Stimulated activated CD8-positive, alpha-beta memory T cell treated with anti-CD3 and anti-CD28 coated beads, Interleukin-12 subunit alpha, Interleukin-12 subunit beta, amount 100 ng/mL, for 24 hours (primary cell): ENCODE results near the gene RGMA.

Experiments
- DNase-seq: peaks from one replicate; pipeline ENCODE4 v3.0.0-alpha.2; 2020; ENCODE audit errors: extremely low read depth

RGMA gene

DNA sequence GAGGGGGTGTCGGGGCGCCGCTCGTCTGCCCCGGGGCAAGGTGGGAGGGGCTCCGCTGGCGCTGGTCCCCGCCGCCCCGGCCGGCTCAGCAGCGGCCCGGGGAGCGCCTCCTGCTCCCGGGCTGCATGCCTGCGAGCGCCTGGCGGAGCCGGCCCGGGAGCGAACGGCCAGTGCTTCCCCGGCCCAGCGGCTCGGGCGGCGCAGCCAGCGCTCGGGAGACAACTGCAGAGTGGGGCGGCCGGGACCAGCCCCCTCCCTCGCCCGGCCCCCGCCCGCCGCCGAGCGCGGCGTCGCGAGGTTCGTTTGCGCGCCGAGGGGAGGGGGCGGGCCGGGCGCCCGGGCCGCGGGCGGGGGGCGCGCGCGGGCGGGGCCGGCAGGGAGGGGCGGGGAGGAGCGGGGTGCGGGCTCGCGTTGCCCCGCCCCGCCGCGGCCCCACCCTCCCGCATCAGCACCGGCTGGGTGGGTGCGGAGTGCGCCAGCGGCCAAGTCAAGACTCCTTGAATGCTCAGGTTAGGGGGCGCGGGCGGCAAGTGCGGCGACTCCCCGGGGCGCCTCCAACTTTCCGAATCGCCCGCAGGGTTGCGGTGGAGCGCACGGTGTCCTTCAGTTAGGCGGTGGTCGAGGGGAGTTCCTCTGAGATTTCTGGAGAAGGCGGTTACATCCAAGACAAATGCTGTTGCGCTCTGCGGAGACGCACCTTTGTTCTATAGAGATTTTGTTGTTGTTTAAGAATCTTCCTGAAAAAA is at the start of gene RGMA:
TSS of gene RGMA (minus strand) at position 231 of the 746 bp plus-strand sequence. CDS start 279 bp downstream, outside the sequence.
- no peak for DNase-seq

DNA sequence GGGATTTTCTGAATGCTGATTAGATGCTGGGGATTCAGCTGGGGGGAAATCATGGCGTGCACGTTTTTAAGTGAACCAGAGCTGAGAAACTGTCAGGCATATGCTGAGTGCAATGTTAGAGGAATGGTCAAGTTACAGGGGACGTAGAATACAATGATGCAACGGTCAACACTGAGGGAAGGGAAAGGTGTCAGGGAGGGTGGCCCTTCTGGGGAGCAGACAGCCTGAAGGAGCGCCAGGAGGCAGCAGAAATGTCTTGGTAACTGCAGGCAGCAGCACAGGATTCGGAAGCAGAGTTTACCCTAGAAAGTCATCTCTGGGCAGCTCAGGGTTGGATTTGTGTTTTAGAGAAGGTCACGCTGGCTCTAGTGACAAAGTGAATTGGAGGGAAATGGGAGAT is 47.6 kb upstream of the RGMA start:
- DNase-seq = no peak

- no peak for DNase-seq
These were observed 47.0 kb upstream of the RGMA start for GRCh38 chr15:93135997-93136397.

- DNase-seq = no peak
These were observed 46.4 kb upstream of the RGMA start for GRCh38 chr15:93135459-93135858.

GRCh38 chr15:93131485-93132095 is 42.6 kb upstream of the RGMA start:
- DNase-seq = no peak

DNA sequence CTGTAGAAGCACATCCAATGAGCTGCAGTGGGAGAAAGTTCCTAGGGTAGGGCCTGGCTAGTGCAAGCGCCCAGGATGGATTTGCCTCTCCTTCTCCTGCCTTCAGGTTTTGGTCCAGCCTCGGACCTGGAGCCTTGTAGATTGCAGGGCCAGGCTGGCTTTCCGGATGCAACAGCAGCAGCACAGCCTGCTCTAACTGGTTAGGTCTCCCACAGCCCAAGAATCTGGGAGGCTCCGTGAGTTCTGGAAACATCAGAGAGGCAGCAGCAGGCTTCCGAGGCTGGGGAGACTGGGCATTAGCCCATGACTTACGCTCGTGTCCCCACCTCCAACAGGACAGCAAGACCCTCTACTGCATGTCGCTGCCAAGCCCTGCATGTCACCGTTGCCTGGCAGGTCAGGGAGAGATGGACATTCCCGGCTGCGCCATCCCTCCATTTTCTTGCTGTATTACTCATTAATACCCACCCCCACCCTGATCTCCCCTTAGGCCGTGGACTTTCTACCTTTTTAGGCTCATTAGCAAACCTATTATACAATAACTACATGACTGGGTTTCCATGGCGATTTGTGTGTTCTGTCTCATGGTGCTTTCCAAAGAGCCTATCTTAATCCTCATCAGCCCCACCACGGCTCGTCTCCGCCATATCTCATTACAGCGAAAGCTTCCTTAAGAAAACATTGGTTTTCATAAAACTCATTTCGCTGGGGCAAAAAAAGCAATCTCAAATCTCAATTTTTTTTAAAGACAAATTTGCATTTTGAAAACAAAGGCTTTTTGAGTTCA is 40.9 kb upstream of the RGMA start:
- DNase-seq = no peak

DNA sequence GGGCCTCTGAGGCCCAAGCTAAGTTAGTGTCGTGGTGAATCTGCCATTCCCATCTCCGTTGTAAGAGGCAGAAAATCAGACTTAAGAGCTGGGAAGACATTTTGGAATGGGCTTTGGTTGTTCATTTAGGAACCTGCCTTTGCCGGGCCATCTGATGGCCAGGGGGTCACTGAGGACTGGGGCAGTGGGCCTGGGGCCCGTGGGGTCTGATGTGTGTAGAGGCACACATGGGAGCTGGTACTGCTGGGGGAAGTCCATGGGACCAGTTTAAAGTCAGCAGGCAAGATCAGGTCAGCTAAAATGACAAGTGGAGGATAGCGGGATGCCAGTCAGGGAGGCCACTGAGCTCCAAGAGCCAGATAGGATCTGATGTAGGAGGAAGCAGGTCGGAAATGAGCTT is 38.3 kb upstream of the RGMA start:
- no peak for DNase-seq

GRCh38 chr15:93126599-93126998 is 37.6 kb upstream of the RGMA start:
- DNase-seq = no peak

GRCh38 chr15:93126148-93126547 is 37.1 kb upstream of the RGMA start:
- no peak for DNase-seq

DNA sequence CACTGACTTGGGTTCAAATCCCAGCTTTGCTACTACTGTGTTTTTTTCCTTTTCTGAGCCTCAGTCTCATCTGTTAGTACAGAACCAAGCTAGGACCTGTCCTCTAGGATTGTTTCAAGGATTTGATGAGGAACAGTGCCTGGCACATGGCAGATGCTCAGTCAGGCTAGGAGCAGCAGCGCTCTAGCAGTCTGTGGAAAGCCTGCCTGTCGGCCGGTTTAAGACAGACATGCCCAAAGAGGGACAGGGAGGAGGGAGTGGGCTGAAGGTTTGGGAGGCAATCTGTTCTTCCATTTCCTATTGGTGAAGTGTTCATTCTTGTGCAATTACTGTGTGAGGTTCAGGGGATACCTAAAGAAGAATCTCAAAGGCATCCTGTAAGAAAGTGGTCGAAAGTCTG is 35.1 kb upstream of the RGMA start:
- no peak for DNase-seq

- no peak for DNase-seq
These were observed 33.2 kb upstream of the RGMA start for GRCh38 chr15:93121973-93122910.

- no peak for DNase-seq
These were observed 32.1 kb upstream of the RGMA start for GRCh38 chr15:93121107-93121506.

GRCh38 chr15:93118904-93119303 is 29.9 kb upstream of the RGMA start:
- no peak for DNase-seq

DNA sequence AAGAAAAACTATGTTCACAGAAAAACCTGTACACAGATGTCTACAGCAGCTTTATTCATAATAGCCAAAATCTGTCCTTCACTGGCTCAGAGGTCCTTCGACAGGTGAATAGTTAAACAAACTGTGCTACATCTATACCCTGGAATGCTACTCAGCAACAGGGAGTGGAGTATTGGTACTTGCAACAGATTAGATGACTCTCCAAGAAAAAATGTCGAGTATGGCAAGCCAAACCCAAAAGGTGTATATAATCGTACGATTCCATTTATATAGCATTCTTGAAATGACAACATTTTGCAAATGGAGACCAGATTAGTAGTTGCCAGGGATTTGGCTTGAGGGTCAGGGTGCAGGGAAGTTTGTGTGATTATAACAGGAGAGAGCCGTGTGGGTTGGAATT is 22.4 kb upstream of the RGMA start:
- DNase-seq = no peak

- no peak for DNase-seq
These were observed 21.6 kb upstream of the RGMA start for GRCh38 chr15:93110502-93111040.

- DNase-seq = no peak
These were observed 20.5 kb upstream of the RGMA start for GRCh38 chr15:93109336-93110102.

- DNase-seq = no peak
These were observed 18.6 kb upstream of the RGMA start for GRCh38 chr15:93107646-93108045.

DNA sequence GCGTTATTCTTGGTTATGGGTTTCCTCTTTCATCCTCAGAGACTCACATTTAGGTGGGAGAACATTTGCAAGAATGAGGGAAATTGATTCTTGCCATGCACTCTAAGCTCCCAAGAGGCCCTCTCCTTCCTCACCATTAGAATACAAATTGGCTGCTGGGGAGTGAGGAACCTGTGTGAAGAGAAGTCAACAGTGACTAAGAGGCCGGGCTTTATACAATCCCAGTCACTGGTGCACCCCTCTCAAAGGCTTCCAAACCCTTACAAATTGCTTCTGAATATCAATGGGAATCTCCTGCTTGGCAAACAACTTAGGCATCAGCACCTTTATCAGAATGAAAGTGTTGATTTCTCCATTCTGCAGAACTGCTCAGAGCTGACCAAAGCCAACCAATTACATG is 16.5 kb upstream of the RGMA start:
- no peak for DNase-seq

- DNase-seq = no peak
These were observed 14.8 kb upstream of the RGMA start for GRCh38 chr15:93103823-93104222.

- no peak for DNase-seq
These were observed 13.2 kb upstream of the RGMA start for GRCh38 chr15:93102211-93102610.

DNA sequence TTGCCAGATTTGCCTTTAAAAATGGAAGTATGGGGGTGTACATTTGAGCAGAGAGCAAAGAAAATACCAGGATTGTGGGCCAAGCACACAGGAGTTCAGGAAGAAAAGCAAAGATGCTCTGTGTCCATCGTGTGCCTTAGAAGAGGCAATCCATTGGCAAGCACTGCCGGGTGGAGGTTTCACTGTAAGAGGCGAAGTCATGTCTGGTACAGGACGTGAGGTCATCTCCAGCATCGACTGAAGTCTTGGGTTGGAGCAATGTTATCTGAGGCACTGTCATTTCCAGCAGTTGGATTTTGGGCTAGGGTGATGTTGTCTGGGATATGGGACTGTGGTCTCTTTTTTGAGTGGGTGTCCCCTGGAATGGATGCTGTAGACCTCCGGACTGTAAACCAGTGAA is 4.8 kb upstream of the RGMA start:
- DNase-seq = no peak
